Endothelial cell of umbilical vein (primary cell): Measurements from ENCODE around the gene NFATC3. TPM values are rescaled to one million over a fixed set of nuclear protein-coding genes. Genes with fewer than 3 reads are reported as not detected.

Source experiments
- BruUV-seq: library from RNA; stranded (reverse); fragments of 400-500 nt; replicated peaks from 2 replicates; lab custom pipeline; 2021; lab: Mats Ljungman, UMichigan
- CTCF ChIA-PET: fragments of 300-600, 350-600 bp; sonication (Branson Sonifier 250); formaldehyde crosslinking; loops from one replicate; lab custom pipeline; 2021; ENCODE audit warnings: antibody characterized with exemption, inconsistent platforms; lab: Charles Lee
- POLR2A ChIA-PET: fragments of 300-600, 350-600 bp; sonication (Branson Sonifier 250); formaldehyde crosslinking; loops from one replicate; lab custom pipeline; 2021; ENCODE audit warnings: antibody characterized with exemption, inconsistent platforms; lab: Charles Lee
- DNase-seq: peaks from one replicate; pipeline ENCODE4 v3.0.0-alpha.2; 2011; ENCODE audit warnings: low read depth, low spot score
- FAIRE-seq: peaks from 2 replicates; lab custom pipeline; 2011; peaks lifted over from hg19 to GRCh38; lab: Jason Lieb, UNC
- H2AFZ ChIP-seq: 2 replicates; pipeline ENCODE4 v1.6.0; 2012; ENCODE audit warnings: low read depth, low read length, control low read depth, inconsistent platforms
- H3K27ac ChIP-seq: 2 replicates; pipeline ENCODE4 v1.5.1; 2011; ENCODE audit warnings: low read depth, mild to moderate bottlenecking, control low read depth, low read length, moderate library complexity; ENCODE audit not compliant: insufficient read depth
- H3K27me3 ChIP-seq, 2 experiments: 2 replicates each; pipeline versions ENCODE4 v1.6.0 to v1.6.1; 2011; ENCODE audit warnings: low read length in 2 of 2, mixed read lengths in 1 of 2; ENCODE audit not compliant: control insufficient read depth in 2 of 2, insufficient read depth in 2 of 2
- H3K36me3 ChIP-seq, 2 experiments: 2 replicates in 1 of 2; 3 replicates in 1 of 2; pipeline ENCODE4 v1.5.1; 2011; ENCODE audit warnings: low read length in 2 of 2, mild to moderate bottlenecking in 1 of 2, moderate library complexity in 1 of 2; ENCODE audit not compliant: control insufficient read depth in 2 of 2, insufficient read depth in 2 of 2; ENCODE audit errors: extremely low read depth in 1 of 2
- H3K4me1 ChIP-seq: 3 replicates; pipeline ENCODE4 v1.5.1; 2011; ENCODE audit warnings: mild to moderate bottlenecking, low read length; ENCODE audit not compliant: control insufficient read depth, insufficient read depth; ENCODE audit errors: extremely low read depth
- H3K4me2 ChIP-seq: 2 replicates; pipeline ENCODE4 v1.6.1; 2011; ENCODE audit warnings: low read length, control low read depth, mixed read lengths; ENCODE audit not compliant: insufficient read depth
- H3K4me3 ChIP-seq, 3 experiments: fragments of 200-600 bp in 1 of 3; sonication (generic), shearing (Covaris generic) in 1 of 3; replicated peaks in 1 of 3; 2 replicates each; pipeline ENCODE4 v1.5.1; 2011 to 2016; ENCODE audit warnings: control low read depth in 3 of 3, low read length in 3 of 3, mild to moderate bottlenecking in 2 of 3, inconsistent platforms in 1 of 3, low read depth in 1 of 3, moderate library complexity in 1 of 3; ENCODE audit not compliant: insufficient read depth in 1 of 3
- H3K79me2 ChIP-seq: 2 replicates; pipeline ENCODE4 v1.6.0; 2012; ENCODE audit warnings: low read length, inconsistent platforms; ENCODE audit not compliant: control insufficient read depth, insufficient read depth
- H3K9ac ChIP-seq: replicated peaks from 2 replicates; pipeline ENCODE3; 2011; ENCODE audit warnings: low read length, control low read depth; ENCODE audit not compliant: insufficient read depth; ENCODE audit errors: extremely low read depth
- H3K9me1 ChIP-seq: replicated peaks from 3 replicates; pipeline ENCODE4 v1.6.0; 2011; ENCODE audit warnings: mild to moderate bottlenecking, low read length; ENCODE audit not compliant: control insufficient read depth, insufficient read depth; ENCODE audit errors: extremely low read depth
- H3K9me3 ChIP-seq: replicated peaks from 2 replicates; pipeline ENCODE4 v1.5.1; 2012; ENCODE audit warnings: low read length, inconsistent platforms; ENCODE audit not compliant: control insufficient read depth, insufficient read depth
- H4K20me1 ChIP-seq: replicated peaks from 2 replicates; pipeline ENCODE3; 2011; ENCODE audit warnings: mild to moderate bottlenecking, low read length; ENCODE audit not compliant: control insufficient read depth, insufficient read depth; ENCODE audit errors: extremely low read depth
- EZH2 ChIP-seq: IDR thresholded peaks from 2 replicates; pipeline ENCODE4 v1.6.1; 2012; ENCODE audit warnings: borderline replicate concordance, low read depth, mild to moderate bottlenecking, moderate library complexity, low read length, inconsistent platforms; ENCODE audit not compliant: severe bottlenecking
- FOS ChIP-seq: IDR thresholded peaks from 2 replicates; pipeline ENCODE4 v1.6.1; 2011; ENCODE audit warnings: mild to moderate bottlenecking, low read length, moderate library complexity, borderline replicate concordance; ENCODE audit not compliant: insufficient read depth
- GATA2 ChIP-seq: IDR thresholded peaks from 2 replicates; pipeline ENCODE4 v1.7.0; 2011; ENCODE audit warnings: low read depth, mild to moderate bottlenecking, moderate library complexity, mixed read lengths, low read length; ENCODE audit not compliant: insufficient read length, insufficient read depth
- JUN ChIP-seq: IDR thresholded peaks from 2 replicates; pipeline ENCODE4 v1.6.1; 2011; ENCODE audit warnings: borderline replicate concordance, low read depth; ENCODE audit not compliant: insufficient read length, insufficient read depth
- MAX ChIP-seq: IDR thresholded peaks from 2 replicates; pipeline ENCODE4 v1.6.1; 2011; ENCODE audit not compliant: insufficient read depth, insufficient read length
- MYC ChIP-seq: IDR thresholded peaks from one replicate; pipeline ENCODE4 v1.6.1; 2011; ENCODE audit warnings: mild to moderate bottlenecking, low read depth, low read length
- dilution Hi-C: fragments of 300-500 bp; cut with MboI; formaldehyde crosslinking; loops from one replicate; pipeline ENCODE4 v1.15.0; 2019; ENCODE audit warnings: low sequenced_read_pairs; ENCODE audit not compliant: extremely low pct_ligation_motif_present
- intact Hi-C: fragments of 100-400 bp; cut with micrococcal nuclease; formaldehyde crosslinking; loops from one replicate; pipeline ENCODE4 v1.10.0; 2022
- polyA plus RNA-seq, 4 experiments: library from polyadenylated mRNA; depleted of rRNA in 3 of 4; stranded (reverse) in 3 of 4; unstranded in 1 of 4; fragments of >200 nt; gene quantifications; 2 replicates each; pipeline versions ENCODE4 v1.2.1 to v1.2.3, GENCODE V29; 2011 to 2012; ENCODE audit warnings: missing spikeins in 1 of 4
- total RNA-seq: library from RNA; stranded (reverse); gene quantifications from 2 replicates; pipeline ENCODE4 v1.2.3, GENCODE V29; 2021
- TF ChIP-seq, protein P1 (sequence below), 2 donors: IDR thresholded peaks; 1 replicate in 1 of 2; 2 replicates in 1 of 2; pipeline ENCODE4 v1.5.1; 2011; ENCODE audit warnings: low read length in 2 of 2, mild to moderate bottlenecking in 2 of 2, moderate library complexity in 2 of 2, control low read depth in 1 of 2, inconsistent platforms in 1 of 2, low read depth in 1 of 2; ENCODE audit not compliant: insufficient read depth in 1 of 2; ENCODE audit errors: extremely low read depth in 1 of 2

NFATC3 gene
- total and polyA plus RNA-seq, 2 donors (not counting 3 experiments of a cell fraction or from before 2014, with no cell fraction given), result 15.6 to 33.1 TPM

DNA sequence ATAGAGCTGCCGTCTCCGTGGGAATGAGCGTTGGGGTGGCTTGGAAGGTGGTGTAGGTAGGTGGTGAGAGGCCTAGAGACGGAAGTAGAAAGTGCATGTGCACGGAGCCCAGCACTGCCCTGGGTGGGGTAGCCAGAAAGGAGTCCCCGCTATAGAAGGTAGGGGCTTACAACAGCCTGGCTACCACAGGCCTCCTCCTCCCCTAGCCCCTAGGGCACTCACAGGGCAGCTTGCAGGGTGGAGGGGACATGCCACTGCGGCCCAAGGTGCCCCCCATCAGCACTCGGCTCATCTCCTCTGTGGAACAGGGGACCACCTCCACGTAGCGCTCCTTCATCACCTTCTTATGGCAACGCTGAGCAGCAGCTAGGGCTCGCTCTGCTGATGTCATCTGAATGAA is 145.8 kb downstream of the NFATC3 start:
- H3K4me1 ChIP-seq, result no peaks in the 10 kb centered on the region
- H3K9me1 ChIP-seq, result no peaks in the 10 kb centered on the region
- intact Hi-C loops (no loop called here), dilution Hi-C loops (no loop called here)
- no TSS peak for BruUV-seq
- H3K27me3 ChIP-seq, result no peaks in the 10 kb centered on the region
- DNase-seq (no peak), FAIRE-seq (no peak)
- no peak overlapping the region for H3K9ac ChIP-seq
- CTCF ChIA-PET, result interaction anchor here (1.3 to 4.7 kb wide), 3 partner anchors 138 to 415 kb away, joined by 6 to 57 read pairs (median 13); no protein-coding TSS in a partner anchor
- H3K4me2 ChIP-seq, result no peak overlapping the region
- no peaks in the 10 kb centered on the region for H3K36me3 ChIP-seq
- no peaks in the 10 kb centered on the region for H4K20me1 ChIP-seq
- no peak overlapping the region for H3K27ac ChIP-seq
- H3K4me3 ChIP-seq, result no peak overlapping the region
- H3K79me2 ChIP-seq, result no peaks in the 10 kb centered on the region
- POLR2A ChIA-PET, result no interaction called here
- no peak overlapping the region for H2AFZ ChIP-seq
- TF ChIP-seq EZH2 (no peak), FOS (no peak), JUN (no peak), MYC (no peak), MAX (no peak), GATA2 (no peak)
- TF ChIP-seq, protein P1, sequence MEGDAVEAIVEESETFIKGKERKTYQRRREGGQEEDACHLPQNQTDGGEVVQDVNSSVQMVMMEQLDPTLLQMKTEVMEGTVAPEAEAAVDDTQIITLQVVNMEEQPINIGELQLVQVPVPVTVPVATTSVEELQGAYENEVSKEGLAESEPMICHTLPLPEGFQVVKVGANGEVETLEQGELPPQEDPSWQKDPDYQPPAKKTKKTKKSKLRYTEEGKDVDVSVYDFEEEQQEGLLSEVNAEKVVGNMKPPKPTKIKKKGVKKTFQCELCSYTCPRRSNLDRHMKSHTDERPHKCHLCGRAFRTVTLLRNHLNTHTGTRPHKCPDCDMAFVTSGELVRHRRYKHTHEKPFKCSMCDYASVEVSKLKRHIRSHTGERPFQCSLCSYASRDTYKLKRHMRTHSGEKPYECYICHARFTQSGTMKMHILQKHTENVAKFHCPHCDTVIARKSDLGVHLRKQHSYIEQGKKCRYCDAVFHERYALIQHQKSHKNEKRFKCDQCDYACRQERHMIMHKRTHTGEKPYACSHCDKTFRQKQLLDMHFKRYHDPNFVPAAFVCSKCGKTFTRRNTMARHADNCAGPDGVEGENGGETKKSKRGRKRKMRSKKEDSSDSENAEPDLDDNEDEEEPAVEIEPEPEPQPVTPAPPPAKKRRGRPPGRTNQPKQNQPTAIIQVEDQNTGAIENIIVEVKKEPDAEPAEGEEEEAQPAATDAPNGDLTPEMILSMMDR (IDR thresholded peaks at IDR 0.05; ENCODE audit: extremely low read depth in 1 of 2, insufficient read depth in 1 of 2, low read depth in 1 of 2, low read length in 2 of 2), result no peak
- no peaks in the 10 kb centered on the region for H3K9me3 ChIP-seq
